ENCODE measurements around the gene C2CD3.
"Not testable (repeated sequence)": the region's sequence is repeated elsewhere in the genome, so short reads cannot be mapped to it uniquely, and the experiment has no call there.

C2CD3 gene

DNA sequence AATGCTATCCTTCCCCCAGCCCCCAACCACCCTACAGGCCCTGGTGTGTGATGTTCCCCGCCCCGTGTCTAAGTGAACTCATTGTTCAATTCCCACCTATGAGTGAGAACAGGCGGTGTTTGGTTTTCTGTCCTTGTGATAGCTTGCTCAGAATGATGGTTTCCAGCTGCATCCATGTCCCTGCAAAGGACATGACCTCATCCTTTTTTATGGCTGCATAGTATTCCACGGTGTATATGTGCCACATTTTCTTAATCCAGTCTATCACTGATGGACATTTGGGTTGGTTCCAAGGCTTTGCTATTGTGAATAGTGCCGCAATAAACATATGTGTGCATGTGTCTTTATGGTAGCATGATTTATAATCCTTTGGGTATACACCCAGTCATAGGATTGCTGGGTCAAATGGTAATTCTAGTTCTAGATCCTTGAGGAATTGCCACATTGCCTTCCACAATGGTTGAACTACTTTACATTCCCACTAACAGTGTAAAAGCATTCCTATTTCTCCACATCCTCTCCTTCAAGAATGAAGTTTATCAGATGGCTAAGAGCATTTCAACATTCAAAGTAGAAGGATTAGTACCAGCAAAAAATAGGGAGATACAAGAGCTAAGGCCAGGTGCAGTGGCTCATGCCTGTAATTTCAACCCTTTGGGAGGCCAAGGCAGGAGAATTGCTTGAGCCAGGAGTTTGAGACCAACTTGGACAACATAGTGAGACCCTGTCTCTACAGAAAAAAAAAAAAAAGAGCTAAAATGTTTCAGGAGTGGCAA is 50.4 kb downstream of the C2CD3 start:
- DNase-seq, result not testable (repeated sequence)

GRCh38 chr11:74116719-74117118 is 54.1 kb downstream of the C2CD3 start:
- no peak for DNase-seq

GRCh38 chr11:74112877-74113276 is 57.9 kb downstream of the C2CD3 start:
- no peak for DNase-seq

DNA sequence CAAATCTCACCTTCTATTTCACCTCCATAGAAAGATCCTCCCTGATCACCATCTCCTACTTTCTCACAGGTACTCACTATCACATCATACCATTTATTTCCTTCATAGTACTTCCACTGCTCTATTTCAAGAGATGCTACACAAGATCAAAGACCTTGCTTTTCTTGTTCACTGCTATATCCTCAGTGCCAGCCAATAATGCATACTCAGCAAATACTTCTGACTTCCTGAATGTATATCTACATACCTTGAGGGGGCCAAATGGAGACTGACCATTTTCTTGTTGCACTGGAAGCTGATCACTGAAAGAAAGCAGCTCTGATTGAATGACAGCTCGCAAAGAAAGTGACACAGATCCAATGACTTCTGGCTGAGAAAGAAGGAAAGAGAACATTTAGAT is 64.7 kb downstream of the C2CD3 start:
- DNase-seq, result no peak

GRCh38 chr11:74102321-74102720 is 68.5 kb downstream of the C2CD3 start:
- no peak for DNase-seq

DNA sequence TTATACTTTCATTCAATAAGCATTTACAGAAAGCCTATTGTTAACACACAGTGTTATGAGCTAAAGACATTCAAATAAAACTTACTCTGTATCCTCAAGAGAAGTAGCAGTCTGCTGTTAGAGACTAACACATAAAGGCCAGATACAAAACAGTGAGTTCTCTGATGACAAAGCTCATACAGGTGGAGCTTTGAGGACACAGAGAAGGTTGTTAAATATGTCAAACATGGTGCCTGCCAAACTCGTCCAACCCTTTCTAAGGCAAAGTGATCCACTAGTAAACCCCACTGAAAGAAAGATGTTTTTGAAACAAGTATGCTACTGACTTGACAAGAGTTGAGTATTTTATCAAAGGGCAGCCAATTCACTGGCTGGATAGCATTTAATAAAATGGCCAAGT is 70.1 kb downstream of the C2CD3 start:
- no peak for DNase-seq

DNA sequence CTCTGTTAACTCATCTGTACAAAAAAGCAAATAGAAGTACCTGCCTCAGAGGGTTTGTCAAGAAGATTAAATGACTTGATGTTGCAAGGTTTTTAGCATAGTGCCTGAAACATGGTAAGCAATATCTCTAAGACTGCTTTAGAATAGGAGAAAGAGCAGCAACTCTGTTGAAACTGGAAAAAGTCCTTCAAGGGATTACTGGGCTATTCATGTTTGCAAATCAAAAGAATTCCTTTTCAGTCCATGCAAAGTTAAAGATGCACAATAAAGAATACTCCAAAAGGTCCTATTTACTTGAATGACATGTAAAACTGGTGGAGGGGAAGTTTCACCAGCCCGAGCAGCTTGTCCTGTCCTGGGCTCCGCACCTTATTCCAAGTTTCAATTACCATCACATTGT is 70.6 kb downstream of the C2CD3 start:
- DNase-seq, result no peak

DNA sequence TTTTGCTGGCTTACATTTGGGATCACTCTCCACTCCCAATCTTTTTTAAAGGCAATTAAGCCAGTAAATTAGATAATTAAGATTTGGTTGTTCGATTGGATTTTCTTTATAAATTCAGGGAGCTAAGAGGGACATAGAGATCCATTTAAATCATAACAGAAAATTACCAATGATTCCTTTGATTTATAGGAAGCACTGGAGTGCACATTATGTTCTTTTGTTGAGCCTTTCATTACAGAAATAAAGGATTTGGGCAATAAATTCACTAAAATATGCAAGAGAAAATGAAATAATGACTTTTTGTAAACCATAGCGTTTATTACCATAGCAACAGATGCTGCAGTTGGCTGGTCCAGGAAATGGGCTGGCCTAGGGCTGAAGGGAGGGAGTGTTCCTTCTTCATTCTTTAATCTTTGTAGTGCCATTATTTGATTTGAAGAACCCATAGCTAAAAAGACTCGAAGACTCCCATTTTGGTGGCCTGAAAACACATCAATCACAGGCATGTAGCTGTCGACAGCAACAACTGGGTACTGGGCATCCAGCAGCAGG is 73.0 kb downstream of the C2CD3 start:
- peak; percentile 14 for DNase-seq

GRCh38 chr11:74094393-74094792 is 76.4 kb downstream of the C2CD3 start:
- no peak for DNase-seq

GRCh38 chr11:74092425-74092824 is 78.4 kb downstream of the C2CD3 start:
- no peak for DNase-seq

DNA sequence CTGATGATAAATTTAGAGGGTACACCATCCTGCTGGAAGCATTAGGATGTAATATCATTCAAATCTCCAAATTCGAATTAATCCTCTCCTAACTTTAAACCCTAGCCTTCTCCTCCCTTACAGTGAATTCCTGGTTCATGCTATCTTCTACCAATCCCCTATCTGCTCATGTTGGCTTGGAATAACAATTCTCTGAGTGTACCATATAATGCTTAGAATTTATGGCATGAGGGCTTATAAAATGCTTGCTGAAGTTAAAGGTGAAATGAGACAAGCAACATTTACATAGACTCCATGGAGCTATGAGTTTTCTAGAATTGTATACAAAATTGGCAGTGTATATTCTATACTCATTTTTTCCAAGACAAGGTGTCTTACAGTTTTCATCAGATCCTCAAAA is 79.3 kb downstream of the C2CD3 start:
- no peak for DNase-seq

DNA sequence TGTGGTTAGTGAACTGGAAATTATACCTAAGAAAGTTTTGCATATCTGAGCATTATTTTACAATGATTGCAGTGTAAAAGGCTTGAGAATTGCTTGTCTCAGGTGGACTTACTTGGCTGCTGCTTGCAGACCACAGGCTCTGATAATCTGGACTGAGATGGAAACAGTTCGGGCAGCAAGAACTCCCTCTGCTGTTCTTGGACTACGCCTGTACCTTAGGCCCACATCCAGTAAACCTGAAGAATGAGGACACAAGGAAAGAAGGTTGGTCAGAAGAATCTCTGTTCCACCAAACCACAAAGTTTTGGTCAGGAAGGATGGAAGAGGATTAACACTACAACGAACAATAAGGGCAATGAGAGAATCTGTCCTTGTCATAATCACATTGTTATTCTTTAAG is 80.1 kb downstream of the C2CD3 start:
- DNase-seq, result no peak

DNA sequence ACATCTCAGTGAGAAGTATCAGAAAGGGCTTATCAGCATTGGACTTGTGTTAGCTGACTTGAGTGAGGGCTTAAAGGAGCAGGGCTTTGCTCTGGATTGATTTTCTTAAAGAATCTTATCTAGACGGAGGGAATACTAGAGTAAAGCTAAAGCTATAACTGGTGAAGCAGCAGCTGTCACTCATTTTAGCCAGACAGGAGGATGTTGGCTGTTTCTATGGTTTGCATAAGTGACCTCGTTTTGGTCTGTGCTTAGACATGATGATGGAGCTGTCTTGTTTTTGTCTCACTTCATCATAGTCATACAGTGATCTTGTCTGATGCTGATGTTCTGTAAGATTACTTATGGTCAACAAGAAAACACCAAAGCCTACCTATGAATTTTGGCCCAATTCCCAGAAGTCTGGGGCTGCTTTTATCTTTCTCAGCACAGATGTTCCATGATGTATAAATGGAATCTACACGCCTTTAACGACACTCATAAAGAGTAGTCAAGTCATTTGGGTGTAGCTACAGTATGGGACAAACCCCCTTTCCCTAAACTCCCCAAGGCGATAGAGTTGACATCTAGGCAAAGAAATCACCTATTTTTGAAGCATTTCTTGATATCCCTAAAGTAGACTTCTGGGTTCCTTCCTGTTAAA is 84.4 kb downstream of the C2CD3 start:
- no peak for DNase-seq

GRCh38 chr11:74085542-74085892 is 85.3 kb downstream of the C2CD3 start:
- DNase-seq, result no peak

DNA sequence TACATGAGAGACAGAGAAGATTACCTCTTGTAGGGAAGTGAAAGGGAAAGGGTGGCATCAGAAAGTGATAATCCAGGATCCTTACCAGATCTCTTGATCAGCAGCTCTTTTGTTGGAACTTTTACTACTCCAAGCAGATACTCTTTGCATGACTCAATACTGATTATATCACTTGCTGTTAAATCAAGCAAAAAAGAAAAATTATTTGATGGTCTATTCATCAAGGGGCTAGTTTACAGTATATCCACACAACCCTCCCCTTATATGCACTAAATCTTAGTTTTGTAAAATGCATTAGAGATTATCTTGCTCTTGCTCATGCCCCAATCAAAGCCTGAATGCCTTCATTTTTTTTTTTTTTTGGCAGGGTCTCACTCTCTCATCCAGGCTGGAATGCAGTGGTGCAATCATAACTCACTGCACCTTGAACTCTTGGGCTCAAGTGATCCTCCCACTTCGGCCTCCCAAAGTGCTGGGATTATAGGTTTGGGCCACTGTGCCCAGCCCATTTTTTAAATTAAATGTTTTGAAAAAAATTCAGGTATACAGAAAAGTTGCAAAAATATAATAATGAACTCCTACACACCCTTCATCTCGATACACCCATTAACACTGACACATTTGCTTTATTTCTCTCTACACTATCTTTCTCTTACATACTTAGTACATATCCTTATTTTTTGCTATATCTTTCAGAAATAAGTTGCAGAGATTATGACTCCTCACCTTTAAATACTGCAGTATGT is 85.8 kb downstream of the C2CD3 start:
- DNase-seq, result peak; percentile 22

- DNase-seq, result not testable (repeated sequence)
Observed at GRCh38 chr11:74083927-74084326, 86.9 kb downstream of the C2CD3 start.

DNA sequence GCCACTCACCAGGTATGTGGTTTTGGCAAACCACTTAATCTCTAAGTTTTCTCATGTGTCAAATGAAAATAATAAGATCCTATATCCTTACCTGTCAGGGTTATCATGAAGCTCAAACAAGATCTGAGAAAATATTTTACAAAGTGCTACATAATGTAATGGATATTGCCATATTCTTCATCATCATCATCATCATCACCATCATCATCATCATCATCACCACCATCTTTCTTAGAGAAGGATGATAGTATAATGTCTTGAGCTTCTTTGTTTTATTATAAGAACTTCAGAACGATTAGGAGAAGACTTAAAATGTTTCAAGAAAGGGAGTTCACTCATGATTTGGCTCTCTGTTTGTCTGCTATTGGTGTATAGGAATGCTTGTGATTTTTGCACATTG is 89.4 kb downstream of the C2CD3 start:
- DNase-seq, result no peak

GRCh38 chr11:74077193-74077592 is 93.6 kb downstream of the C2CD3 start:
- DNase-seq, result no peak

- DNase-seq, result no peak
Observed at GRCh38 chr11:74072721-74073120, 98.1 kb downstream of the C2CD3 start.

DNA sequence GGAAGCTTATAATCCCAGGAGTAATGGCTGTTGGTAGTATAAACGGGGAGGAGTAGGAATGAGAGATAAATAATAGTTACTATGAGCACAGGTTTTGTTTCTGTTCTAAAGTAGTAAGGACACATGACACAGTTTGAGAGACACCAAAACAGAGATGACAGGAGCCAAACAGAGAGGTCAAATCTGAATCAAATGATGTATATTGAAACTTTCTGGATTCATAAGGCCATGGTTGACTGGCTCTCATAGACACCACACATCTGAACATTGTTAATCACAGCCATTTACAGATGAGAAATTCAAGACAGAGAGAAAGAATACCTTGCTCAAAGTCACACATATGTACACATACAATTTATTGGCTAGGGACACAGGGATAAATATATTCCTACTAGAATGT is 98.5 kb downstream of the C2CD3 start:
- no peak for DNase-seq

DNA sequence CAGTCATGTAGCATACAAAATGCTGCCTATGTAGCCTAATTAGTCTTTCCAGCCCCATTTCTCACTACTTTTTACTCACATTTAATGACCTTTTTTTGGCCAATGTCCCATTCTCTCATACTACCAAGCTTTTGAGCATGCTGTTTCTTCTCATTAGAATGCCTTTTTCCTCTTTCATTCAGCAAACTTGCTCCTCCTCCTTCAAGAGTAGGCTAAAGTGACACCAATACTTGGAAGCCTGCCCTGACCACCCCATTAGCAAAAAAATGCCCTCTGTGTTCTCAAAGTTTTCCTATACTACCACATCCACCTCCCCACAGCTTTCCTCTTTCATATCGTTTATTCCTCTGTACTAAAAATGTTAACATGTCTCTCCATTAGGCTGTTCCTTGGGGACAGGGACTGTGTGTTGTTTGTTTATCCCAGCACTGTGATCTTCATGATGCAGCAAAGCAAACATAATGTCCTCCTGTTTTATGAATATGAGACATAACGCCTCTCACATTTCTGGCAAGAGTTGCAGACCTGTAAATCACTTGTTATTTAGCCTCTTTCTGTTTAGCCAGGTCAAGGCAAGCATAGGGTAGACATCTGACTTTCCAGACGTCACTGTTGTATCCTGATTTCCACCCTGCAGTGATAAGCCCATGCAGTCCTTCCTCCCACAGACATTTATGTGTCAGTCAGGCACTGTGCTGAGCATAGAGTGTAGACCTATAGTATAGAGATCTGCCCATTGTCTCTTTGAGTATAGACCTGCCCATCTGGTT is 99.9 kb downstream of the C2CD3 start:
- DNase-seq, result no peak

- peak; percentile 29 for DNase-seq
Observed at GRCh38 chr11:74069146-74070046, 101.4 kb downstream of the C2CD3 start.

Data from fibroblast of skin of right biceps (primary cell).